ENCODE results near the gene VEGFD. TPM values are rescaled to one million over a fixed set of nuclear protein-coding genes. Genes with fewer than 3 reads are reported as not detected.

Gene VEGFD
- total RNA-seq, 1 donor from 2014 or later, result not detected

GRCh38 chrX:15349046-15349445, 35.2 kb downstream of the VEGFD start:
- Histone ChIP-seq H3K79me2 (ENCODE audit: low read depth) (no peaks in the 10 kb centered on the region), H3K36me3 (no peaks in the 10 kb centered on the region), H3K27me3 (peaks cover 31% of the 10 kb centered on the region), H3K4me1 (peaks cover 7% of the 10 kb centered on the region), H2AFZ (replicated peaks) (no peak overlapping the region), H4K20me1 (ENCODE audit: low read depth) (no peaks in the 10 kb centered on the region), H3K4me2 (no peak overlapping the region), H3K9ac (no peak overlapping the region), H3K27ac (no peak overlapping the region), H3F3A (ENCODE audit: low read depth) (no peaks in the 10 kb centered on the region), H3K9me3 (ENCODE audit: low read depth) (no peaks in the 10 kb centered on the region), H3K4me3 (no peak overlapping the region)
- H3K36me3 Mint-ChIP-seq, result no peaks in the 10 kb centered on the region
- H3K27me3 Mint-ChIP-seq (ENCODE audit: insufficient read depth, low read depth), result peaks cover 4% of the 10 kb centered on the region
- no peak overlapping the region for H3K4me3 Mint-ChIP-seq
- H3K4me1 Mint-ChIP-seq, result peaks cover 27% of the 10 kb centered on the region
- no peaks in the 10 kb centered on the region for H3K9me3 Mint-ChIP-seq
- TF ChIP-seq EZH2phosphoT487 (IDR thresholded peaks at IDR 0.05) (no peak), CTCF (IDR thresholded peaks at IDR 0.05) (peak; percentile 79)
- no peak overlapping the region for H3K27ac Mint-ChIP-seq
- DNase-seq (ENCODE audit: low spot score), result peak; percentile 85

- no peak overlapping the region for H3K9ac ChIP-seq
- no peaks in the 10 kb centered on the region for H3K9me3 ChIP-seq (ENCODE audit: low read depth)
- no peaks in the 10 kb centered on the region for H4K20me1 ChIP-seq (ENCODE audit: low read depth)
- DNase-seq (ENCODE audit: low spot score), result no peak
- H3K4me1 Mint-ChIP-seq, result peaks cover 45% of the 10 kb centered on the region
- no peak overlapping the region for H3K4me2 ChIP-seq
- H3K27me3 ChIP-seq, result peaks cover 51% of the 10 kb centered on the region
- H3F3A ChIP-seq (ENCODE audit: low read depth), result no peaks in the 10 kb centered on the region
- H3K9me3 Mint-ChIP-seq, result no peaks in the 10 kb centered on the region
- no peak for TF ChIP-seq EZH2 (IDR thresholded peaks at IDR 0.05)
- TF ChIP-seq CTCF (IDR thresholded peaks at IDR 0.05), result no peak
- no peak for TF ChIP-seq EZH2phosphoT487 (IDR thresholded peaks at IDR 0.05)
- H3K36me3 ChIP-seq, result no peaks in the 10 kb centered on the region
- H3K27ac Mint-ChIP-seq, result no peak overlapping the region
- H3K4me1 ChIP-seq, result peaks cover 12% of the 10 kb centered on the region
- no peak overlapping the region for H2AFZ ChIP-seq (replicated peaks)
- no peaks in the 10 kb centered on the region for H3K36me3 Mint-ChIP-seq
- no peak overlapping the region for H3K4me3 Mint-ChIP-seq
- no peak overlapping the region for H3K4me3 ChIP-seq
- no peak overlapping the region for H3K27ac ChIP-seq
- H3K27me3 Mint-ChIP-seq (ENCODE audit: insufficient read depth, low read depth), result peaks cover 4% of the 10 kb centered on the region
- H3K79me2 ChIP-seq (ENCODE audit: low read depth), result no peaks in the 10 kb centered on the region
Observed at GRCh38 chrX:15345976-15346375, 38.2 kb downstream of the VEGFD start.

- Histone ChIP-seq H3K9ac (no peak overlapping the region), H2AFZ (replicated peaks) (no peak overlapping the region), H3K9me3 (ENCODE audit: low read depth) (no peaks in the 10 kb centered on the region), H3K4me1 (peaks cover 20% of the 10 kb centered on the region), H3K36me3 (no peaks in the 10 kb centered on the region), H4K20me1 (ENCODE audit: low read depth) (no peaks in the 10 kb centered on the region), H3K27me3 (peaks cover 56% of the 10 kb centered on the region), H3K4me2 (no peak overlapping the region), H3F3A (ENCODE audit: low read depth) (no peaks in the 10 kb centered on the region), H3K4me3 (no peak overlapping the region), H3K79me2 (ENCODE audit: low read depth) (no peaks in the 10 kb centered on the region), H3K27ac (no peak overlapping the region)
- peaks cover 48% of the 10 kb centered on the region for H3K4me1 Mint-ChIP-seq
- TF ChIP-seq EZH2phosphoT487 (IDR thresholded peaks at IDR 0.05) (no peak), CTCF (IDR thresholded peaks at IDR 0.05) (no peak)
- no peaks in the 10 kb centered on the region for H3K9me3 Mint-ChIP-seq
- no peaks in the 10 kb centered on the region for H3K36me3 Mint-ChIP-seq
- no peak overlapping the region for H3K27ac Mint-ChIP-seq
- no peak for DNase-seq (ENCODE audit: low spot score)
- no peak overlapping the region for H3K4me3 Mint-ChIP-seq
- peaks cover 2% of the 10 kb centered on the region for H3K27me3 Mint-ChIP-seq (ENCODE audit: insufficient read depth, low read depth)
Observed at GRCh38 chrX:15344106-15344505, 40.1 kb downstream of the VEGFD start.

Measured in neural progenitor cell (in vitro differentiated cells).